GM23338 (cell line): Measurements from ENCODE around the gene ARCN1. TPM values are rescaled to one million over a fixed set of nuclear protein-coding genes. Genes with fewer than 3 reads are reported as not detected.

Source experiments
- ATAC-seq: fragments of 200-7000 bp; cut with Tn5 transposase; 3 replicates; pipeline ENCODE4 v1.9.1; 2020
- DNase-seq: peaks from one replicate; pipeline ENCODE4 v3.0.0-alpha.2; 2015; ENCODE audit warnings: low spot score
- H2AFZ ChIP-seq: fragments of 200-600 bp; sonication (generic); 2 replicates; pipeline ENCODE4 v1.8.0; 2016; ENCODE audit warnings: antibody characterized with exemption, mild to moderate bottlenecking, moderate library complexity
- H3F3A ChIP-seq: fragments of 200-600 bp; sonication (generic); replicated peaks from 2 replicates; pipeline ENCODE4 v1.8.0; 2017; ENCODE audit warnings: antibody characterized with exemption, mixed run types, low read depth
- H3K27ac ChIP-seq: fragments of 200-600 bp; sonication (generic); 2 replicates; pipeline ENCODE4 v1.6.1; 2016; ENCODE audit warnings: low read depth
- H3K27me3 ChIP-seq: fragments of 200-600 bp; sonication (generic); 2 replicates; pipeline ENCODE4 v1.8.0; 2016; ENCODE audit warnings: mild to moderate bottlenecking, mixed run types, moderate library complexity; ENCODE audit not compliant: insufficient read depth
- H3K36me3 ChIP-seq: fragments of 200-600 bp; sonication (generic); 2 replicates; pipeline ENCODE4 v1.8.0; 2016; ENCODE audit warnings: mild to moderate bottlenecking; ENCODE audit not compliant: insufficient read depth
- H3K4me1 ChIP-seq: fragments of 200-600 bp; sonication (generic); 2 replicates; pipeline ENCODE4 v1.8.0; 2016; ENCODE audit warnings: mild to moderate bottlenecking, moderate library complexity; ENCODE audit not compliant: insufficient read depth
- H3K4me2 ChIP-seq: fragments of 200-600 bp; sonication (generic); 2 replicates; pipeline ENCODE4 v1.7.1; 2017; ENCODE audit warnings: mixed run types
- H3K4me3 ChIP-seq: fragments of 200-600 bp; sonication (generic); 2 replicates; pipeline ENCODE4 v1.6.1; 2016; ENCODE audit warnings: mixed run types
- H3K79me2 ChIP-seq: fragments of 200-600 bp; sonication (generic); replicated peaks from 2 replicates; pipeline ENCODE4 v1.8.0; 2017; ENCODE audit warnings: mild to moderate bottlenecking; ENCODE audit not compliant: insufficient read depth
- H3K9me2 ChIP-seq: fragments of 200-600 bp; sonication (generic); 2 replicates; pipeline ENCODE4 v1.8.0; 2017; ENCODE audit not compliant: insufficient read depth
- H4K20me1 ChIP-seq: fragments of 200-600 bp; sonication (generic); replicated peaks from 2 replicates; pipeline ENCODE4 v1.8.0; 2017; ENCODE audit warnings: mild to moderate bottlenecking; ENCODE audit not compliant: insufficient read depth
- H3K27ac Mint-ChIP-seq: 2 replicates; pipeline ENCODE4 v1.8.0; 2020; ENCODE audit warnings: inconsistent platforms, mild to moderate bottlenecking, moderate library complexity, mixed read lengths
- H3K27me3 Mint-ChIP-seq: 3 replicates; pipeline ENCODE4 v1.8.0; 2022; ENCODE audit warnings: low read depth, mild to moderate bottlenecking, moderate library complexity, mixed read lengths, inconsistent platforms; ENCODE audit not compliant: insufficient read depth, poor library complexity
- H3K36me3 Mint-ChIP-seq: 3 replicates; pipeline ENCODE4 v1.8.0; 2021; ENCODE audit warnings: low read depth, mild to moderate bottlenecking, inconsistent platforms, moderate library complexity, mixed read lengths
- H3K4me1 Mint-ChIP-seq: 3 replicates; pipeline ENCODE4 v1.8.0; 2020; ENCODE audit warnings: mild to moderate bottlenecking, inconsistent platforms, mixed read lengths
- H3K4me3 Mint-ChIP-seq: 3 replicates; pipeline ENCODE4 v1.8.0; 2021; ENCODE audit warnings: moderate library complexity, mild to moderate bottlenecking, inconsistent platforms, mixed read lengths
- H3K9me3 Mint-ChIP-seq: 3 replicates; pipeline ENCODE4 v1.8.0; 2020; ENCODE audit warnings: moderate library complexity, mild to moderate bottlenecking, inconsistent platforms, mixed read lengths
- CREB1 ChIP-seq: fragments of 250-450 bp; sonication (Bioruptor Pico); IDR thresholded peaks from 2 replicates; pipeline ENCODE4 v1.5.0; 2020; ENCODE audit warnings: low read depth, mild to moderate bottlenecking, moderate library complexity
- CTCF ChIP-seq, 2 experiments: fragments of 200-600 bp in 1 of 2; sonication (generic) in 1 of 2; conservative IDR thresholded peaks; 2 replicates each; pipeline versions ENCODE4 v1.5.1 to v1.6.1; 2016 to 2017; ENCODE audit warnings: antibody characterized with exemption in 2 of 2, low read depth in 2 of 2, mild to moderate bottlenecking in 2 of 2, moderate library complexity in 1 of 2
- ETS1 ChIP-seq: IDR thresholded peaks from 2 replicates; pipeline ENCODE4 v1.6.1; 2016; ENCODE audit warnings: antibody characterized with exemption
- EZH2 ChIP-seq: fragments of 200-600 bp; sonication (generic); IDR thresholded peaks from one replicate; pipeline ENCODE4 v1.8.0; 2017; ENCODE audit warnings: antibody characterized with exemption, mild to moderate bottlenecking, low read depth; ENCODE audit not compliant: unreplicated experiment
- EZH2phosphoT487 ChIP-seq: fragments of 200-600 bp; sonication (generic); IDR thresholded peaks from one replicate; pipeline ENCODE4 v1.8.1; 2018; ENCODE audit warnings: antibody characterized with exemption; ENCODE audit not compliant: unreplicated experiment
- JUNB ChIP-seq: IDR thresholded peaks from one replicate; pipeline ENCODE4 v1.6.1; 2016; ENCODE audit warnings: antibody characterized with exemption; ENCODE audit not compliant: unreplicated experiment
- NANOG ChIP-seq: IDR thresholded peaks from 2 replicates; pipeline ENCODE4 v1.6.1; 2016; ENCODE audit warnings: antibody characterized with exemption, borderline replicate concordance
- POLR2AphosphoS5 ChIP-seq: IDR thresholded peaks from 2 replicates; pipeline ENCODE4 v1.6.1; 2016; ENCODE audit warnings: antibody characterized with exemption, low read depth
- REST ChIP-seq: IDR thresholded peaks from one replicate; pipeline ENCODE4 v1.6.1; 2018; ENCODE audit warnings: antibody characterized with exemption; ENCODE audit not compliant: unreplicated experiment
- STAT1 ChIP-seq: IDR thresholded peaks from one replicate; pipeline ENCODE4 v1.6.1; 2016; ENCODE audit warnings: antibody characterized with exemption; ENCODE audit not compliant: unreplicated experiment
- ZNF114 ChIP-seq: fragments of 250-450 bp; sonication (Bioruptor Pico); IDR thresholded peaks from 2 replicates; pipeline ENCODE4 v1.5.0; 2020; ENCODE audit warnings: mild to moderate bottlenecking, moderate library complexity
- ZNF331 ChIP-seq: fragments of 250-450 bp; sonication (Bioruptor Pico); IDR thresholded peaks from 2 replicates; pipeline ENCODE4 v1.5.0; 2020; ENCODE audit warnings: low read depth, mild to moderate bottlenecking, moderate library complexity
- ZNF462 ChIP-seq: fragments of 250-450 bp; sonication (Bioruptor Pico); IDR thresholded peaks from 2 replicates; pipeline ENCODE4 v1.5.0; 2020; ENCODE audit warnings: mild to moderate bottlenecking, moderate library complexity
- polyA plus RNA-seq: library from polyadenylated mRNA; unstranded; fragments of >200 nt; fragmentation: Nextera tagmentation; extraction: Ambion mirVana; gene quantifications from 2 replicates; pipeline ENCODE4 v1.2.1, GENCODE V29; 2016
- total RNA-seq: library from RNA; depleted of rRNA; stranded (reverse); fragments of >200 nt; shearing (Covaris generic); gene quantifications from 2 replicates; pipeline ENCODE4 v1.2.3, GENCODE V29; 2014

The ARCN1 gene
- total and polyA plus RNA-seq, 2 experiments from 2014 or later, result 79.9 to 106 TPM

- TF ChIP-seq ZNF114 (CRISPR knock-in tag), result no peak
- no peak for TF ChIP-seq NANOG
These were observed 63.0 kb downstream of the ARCN1 start (continued) for GRCh38 chr11:118635237-118635591.

GRCh38 chr11:118635642-118636041, 63.4 kb downstream of the ARCN1 start:
- Histone ChIP-seq H3K27ac (peak overlapping the region; percentile 95), H3K4me3 (peak overlapping the region; percentile 67), H3F3A (peaks cover 21% of the 10 kb centered on the region), H4K20me1 (peaks cover 7% of the 10 kb centered on the region), H3K4me2 (peak overlapping the region; percentile 96), H3K79me2 (0 out of 2 replicates have a peak, but pooled peaks cover 3% of the 10 kb centered on the region), H2AFZ (0 out of 2 replicates have a peak overlapping the region, but pooled peaks have one; percentile 4), H3K27me3 (no peaks in the 10 kb centered on the region), H3K36me3 (peaks cover 8% of the 10 kb centered on the region; the same call in 1 of the 2 replicates), H3K9me2 (no peaks in the 10 kb centered on the region), H3K4me1 (peaks cover 22% of the 10 kb centered on the region)
- Mint-ChIP-seq H3K27ac (peak overlapping the region; percentile 89), H3K9me3 (no peaks in the 10 kb centered on the region), H3K4me1 (peaks cover 28% of the 10 kb centered on the region), H3K4me3 (peak overlapping the region; percentile 79), H3K36me3 (peaks cover 40% of the 10 kb centered on the region), H3K27me3 (peaks cover 28% of the 10 kb centered on the region)
- ATAC-seq (no peak), DNase-seq (no peak)
- TF ChIP-seq ZNF331, result no peak
- no peak for TF ChIP-seq JUNB
- no peak for TF ChIP-seq EZH2
- TF ChIP-seq REST, result no peak
- no peak for TF ChIP-seq ETS1
- TF ChIP-seq CREB1 (CRISPR knock-in tag), result no peak
- TF ChIP-seq ZNF462 (CRISPR knock-in tag), result no peak
- no peak for TF ChIP-seq EZH2phosphoT487
- no peak for TF ChIP-seq POLR2AphosphoS5
- no peak for TF ChIP-seq ZNF114 (CRISPR knock-in tag)
- TF ChIP-seq CTCF (conservative IDR thresholded peaks at IDR 0.05; ENCODE audit: low read depth in 2 of 2), result no peak
- no peak for TF ChIP-seq NANOG
- no peak for TF ChIP-seq STAT1
